SK-N-SH treated with all-trans-retinoic acid at 6 μM for 48 hours (cell line): Measurements from ENCODE around the gene THAP7.

Experiments
- ATAC-seq: fragments of 200-7000 bp; cut with Tn5 transposase; 3 replicates; pipeline ENCODE4 v1.9.1; 2020; ENCODE audit warnings: mild to moderate bottlenecking, moderate library complexity
- CREB5 ChIP-seq: fragments of 250-450 bp; sonication (Bioruptor Pico); IDR thresholded peaks from 2 replicates; pipeline ENCODE4 v1.5.1; 2020; ENCODE audit warnings: low read depth, mild to moderate bottlenecking, moderate library complexity
- SNAI2 ChIP-seq: fragments of 250-450 bp; sonication (Bioruptor Pico); IDR thresholded peaks from 2 replicates; pipeline ENCODE4 v1.5.0; 2020; ENCODE audit warnings: mild to moderate bottlenecking, moderate library complexity
- ZNF565 ChIP-seq: fragments of 450-650 bp; formaldehyde crosslinking; conservative IDR thresholded peaks from 2 replicates; pipeline ENCODE4 v1.5.0; 2020; ENCODE audit warnings: low read depth, mild to moderate bottlenecking, moderate library complexity

The THAP7 gene

GRCh38 chr22:20951151-20951931 lies 50.6 kb downstream of the THAP7 start (continued):
- no peak for TF ChIP-seq CREB5
- TF ChIP-seq SNAI2 (CRISPR knock-in tag), result no peak

GRCh38 chr22:20949698-20950183 lies 52.2 kb downstream of the THAP7 start:
- ATAC-seq, result no peak
- TF ChIP-seq ZNF565 (CRISPR knock-in tag), result no peak
